ENCODE measurements around the gene DEFB114. TPM values are rescaled to one million over a fixed set of nuclear protein-coding genes. Genes with fewer than 3 reads are reported as not detected.

Gene DEFB114
- total and polyA plus RNA-seq, 2 of the 13 experiments (the other 11 are each of a cell fraction or from before 2014, with no cell fraction given), result not detected

GRCh38 chr6:49978332-49979226 is 14.6 kb upstream of the DEFB114 start (continued):
- no peak for TF ChIP-seq ZBTB10 (CRISPR knock-in tag; IDR thresholded peaks at IDR 0.05; ENCODE audit: borderline replicate concordance)

GRCh38 chr6:49969605-49970004 is 5.6 kb upstream of the DEFB114 start, which contains the start of gene DEFB113:
Gene DEFB113, minus strand, starts transcription at chr6:49969625. Its CDS starts 0 bp downstream, at chr6:49969625.
- H3K9ac ChIP-seq (ENCODE audit: insufficient read depth, low read depth, low read length), result no peak within 1 kb of the TSS
- no peaks in the 10 kb centered on the region for H4K20me1 ChIP-seq (ENCODE audit: insufficient read depth, low read length)
- ChIA-PET CTCF (ENCODE audit: low intra/inter-chr PET ratio, low total read pairs) (no interaction called here), POLR2A (no interaction called here)
- intact Hi-C loops (cut with micrococcal nuclease; ENCODE audit: unreplicated experiment), result no loop called here
- in situ Hi-C loops (cut with HindIII; ENCODE audit: extremely low pct_ligation_motif_present, low pct_unique_long_range_greater_than_20kb), result no loop called here
- ATAC-seq (no peak), DNase-seq (ENCODE audit: low spot score) (no peak), FAIRE-seq (no peak)
- no peak within 1 kb of the TSS for H3K4me3 ChIP-seq (replicated peaks in 1 of 3; ENCODE audit: insufficient read depth in 1 of 3, low read depth in 2 of 3, low read length in 3 of 3)
- no TSS peak for BruUV-seq (replicated peaks)
- no peak within 1 kb of the TSS for H3K4me2 ChIP-seq (ENCODE audit: low read depth, low read length)
- H3K27me3 ChIP-seq (ENCODE audit: control insufficient read depth in 1 of 2, insufficient read depth in 2 of 2, low read length in 2 of 2), result no peaks in the 10 kb centered on the region
- H3K27ac ChIP-seq (ENCODE audit: extremely low read length, insufficient read depth, low read length), result no peak within 1 kb of the TSS
- H2AFZ ChIP-seq (ENCODE audit: low read length), result no peak within 1 kb of the TSS
- H3K79me2 ChIP-seq (ENCODE audit: insufficient read depth, low read length), result no peaks in the 10 kb centered on the region
- WGBS (ENCODE audit: low lambda C conversion rate), result 0% methylated on average over 2 of the region's 2 CpGs
- no peaks in the 10 kb centered on the region for H3K9me3 ChIP-seq (ENCODE audit: low read length)
- no peaks in the 10 kb centered on the region for H3K4me1 ChIP-seq (ENCODE audit: insufficient read depth, low read length)
- no peaks in the 10 kb centered on the region for H3K36me3 ChIP-seq (replicated peaks in 1 of 2; ENCODE audit: control insufficient read depth in 1 of 2, insufficient read depth in 2 of 2, low read length in 2 of 2)
- no peak for TF ChIP-seq KAT2B (IDR thresholded peaks at IDR 0.05; ENCODE audit: borderline replicate concordance, low read depth, low read length)
- TF ChIP-seq PCBP2 (optimal IDR thresholded peaks at IDR 0.05; ENCODE audit: low read depth, low read length, poor library complexity, severe bottlenecking), result no peak
- TF ChIP-seq REPIN1 (CRISPR knock-in tag; IDR thresholded peaks at IDR 0.05; ENCODE audit: borderline replicate concordance, low read depth), result no peak
- no peak for TF ChIP-seq BATF2 (CRISPR knock-in tag; IDR thresholded peaks at IDR 0.05)
- no peak for TF ChIP-seq PBX2 (CRISPR knock-in tag; IDR thresholded peaks at IDR 0.05)
- TF ChIP-seq ZNF781 (CRISPR knock-in tag; IDR thresholded peaks at IDR 0.05; ENCODE audit: borderline replicate concordance, not compliant biosample characterization), result no peak
- no peak for TF ChIP-seq ZNF792 (CRISPR knock-in tag; IDR thresholded peaks at IDR 0.05)
- TF ChIP-seq DBP (CRISPR knock-in tag; IDR thresholded peaks at IDR 0.05; ENCODE audit: not compliant biosample characterization), result no peak
- no peak for TF ChIP-seq RNF2 (conservative IDR thresholded peaks at IDR 0.05; ENCODE audit: low read depth)
- TF ChIP-seq THAP9 (CRISPR knock-in tag; IDR thresholded peaks at IDR 0.05; ENCODE audit: borderline replicate concordance), result no peak
- TF ChIP-seq ZFP82 (CRISPR knock-in tag; IDR thresholded peaks at IDR 0.05; ENCODE audit: borderline replicate concordance), result no peak
